ENCODE data around the gene ZNF385A.

Gene ZNF385A

GRCh38 chr12:54381136-54381535, 3.4 kb downstream of the ZNF385A start:
- no peak overlapping the region for H3K4me3 ChIP-seq (ENCODE audit: extremely low read depth, insufficient read depth, low read length, poor library complexity, severe bottlenecking)
- H3K36me3 ChIP-seq (ENCODE audit: control insufficient read depth, insufficient read depth, low read length), result peaks cover 24% of the 10 kb centered on the region
- peaks cover 35% of the 10 kb centered on the region for H3K4me1 ChIP-seq (ENCODE audit: control insufficient read depth, insufficient read depth, low read length, poor library complexity, severe bottlenecking)
- H3K9me3 ChIP-seq (ENCODE audit: control insufficient read depth, low read length), result no peaks in the 10 kb centered on the region
- H3K27ac ChIP-seq (ENCODE audit: low read depth, low read length, severe bottlenecking), result no peak overlapping the region
- 100% methylated on average over 2 of the region's 4 CpGs for WGBS, 2 experiments (ENCODE audit: insufficient coverage in 2 of 2)

GRCh38 chr12:54379398-54380201, 4.9 kb downstream of the ZNF385A start:
- Histone ChIP-seq H3K4me1 (ENCODE audit: control insufficient read depth, insufficient read depth, low read length, poor library complexity, severe bottlenecking) (peaks cover 25% of the 10 kb centered on the region), H3K9me3 (ENCODE audit: control insufficient read depth, low read length) (no peaks in the 10 kb centered on the region), H3K27ac (ENCODE audit: low read depth, low read length, severe bottlenecking) (peak overlapping the region; percentile 62), H3K4me3 (ENCODE audit: extremely low read depth, insufficient read depth, low read length, poor library complexity, severe bottlenecking) (peak overlapping the region; percentile 33), H3K36me3 (ENCODE audit: control insufficient read depth, insufficient read depth, low read length) (peaks cover 26% of the 10 kb centered on the region)
- WGBS, 2 experiments (ENCODE audit: insufficient coverage in 2 of 2), result 14% methylated on average over 15 to 19 of the region's 19 CpGs

GRCh38 chr12:54378796-54379397, 5.6 kb downstream of the ZNF385A start:
- Histone ChIP-seq H3K36me3 (ENCODE audit: control insufficient read depth, insufficient read depth, low read length) (peaks cover 24% of the 10 kb centered on the region), H3K27ac (ENCODE audit: low read depth, low read length, severe bottlenecking) (no peak overlapping the region), H3K9me3 (ENCODE audit: control insufficient read depth, low read length) (no peaks in the 10 kb centered on the region), H3K4me3 (ENCODE audit: extremely low read depth, insufficient read depth, low read length, poor library complexity, severe bottlenecking) (peak overlapping the region; percentile 33), H3K4me1 (ENCODE audit: control insufficient read depth, insufficient read depth, low read length, poor library complexity, severe bottlenecking) (peaks cover 18% of the 10 kb centered on the region)
- 1 to 3% methylated on average over 31 of the region's 49 CpGs for WGBS, 2 experiments (ENCODE audit: insufficient coverage in 2 of 2)

DNA sequence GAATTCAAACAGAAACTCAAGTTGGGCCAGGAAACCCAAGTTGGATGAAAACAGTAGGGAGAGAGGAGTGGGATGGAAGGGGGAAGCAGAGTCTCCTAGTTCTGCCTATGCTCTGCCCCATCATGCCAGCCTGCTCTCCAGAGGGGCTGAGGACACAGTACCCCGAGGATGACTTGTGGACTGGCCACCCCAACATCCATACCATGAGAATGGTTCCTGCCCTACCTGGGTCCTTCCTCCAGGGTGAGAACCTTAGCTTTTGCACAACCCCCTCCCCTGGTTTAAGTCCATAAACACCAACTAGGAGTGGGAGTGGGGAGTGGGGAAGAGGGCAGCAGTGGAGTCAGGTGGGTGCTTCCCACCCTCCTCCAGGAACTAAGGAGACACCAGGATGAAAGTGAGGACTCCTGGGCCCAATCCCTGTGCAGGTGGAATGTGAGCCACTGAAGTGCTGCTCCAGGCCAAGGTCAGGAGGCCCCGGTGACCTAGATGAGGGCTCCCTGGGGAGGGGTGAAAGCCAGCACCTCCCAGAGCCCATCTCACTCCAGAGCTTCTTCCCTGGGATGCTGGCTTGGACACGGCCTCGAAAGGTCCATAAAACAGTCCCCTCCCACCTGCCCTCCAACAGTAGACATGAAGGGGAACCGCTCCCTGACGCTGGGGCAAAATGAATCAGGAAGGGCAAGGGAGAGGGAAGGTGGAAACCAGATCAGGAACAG, 6.6 kb downstream of the ZNF385A start:
- Histone ChIP-seq H3K4me1 (ENCODE audit: control insufficient read depth, insufficient read depth, low read length, poor library complexity, severe bottlenecking) (peaks cover 9% of the 10 kb centered on the region), H3K36me3 (ENCODE audit: control insufficient read depth, insufficient read depth, low read length) (peaks cover 19% of the 10 kb centered on the region), H3K27ac (ENCODE audit: low read depth, low read length, severe bottlenecking) (no peak overlapping the region), H3K9me3 (ENCODE audit: control insufficient read depth, low read length) (no peaks in the 10 kb centered on the region), H3K4me3 (ENCODE audit: extremely low read depth, insufficient read depth, low read length, poor library complexity, severe bottlenecking) (no peak overlapping the region)
- WGBS, 2 experiments (ENCODE audit: insufficient coverage in 2 of 2), result 88 to 100% methylated on average over 1 to 2 of the region's 6 CpGs

DNA sequence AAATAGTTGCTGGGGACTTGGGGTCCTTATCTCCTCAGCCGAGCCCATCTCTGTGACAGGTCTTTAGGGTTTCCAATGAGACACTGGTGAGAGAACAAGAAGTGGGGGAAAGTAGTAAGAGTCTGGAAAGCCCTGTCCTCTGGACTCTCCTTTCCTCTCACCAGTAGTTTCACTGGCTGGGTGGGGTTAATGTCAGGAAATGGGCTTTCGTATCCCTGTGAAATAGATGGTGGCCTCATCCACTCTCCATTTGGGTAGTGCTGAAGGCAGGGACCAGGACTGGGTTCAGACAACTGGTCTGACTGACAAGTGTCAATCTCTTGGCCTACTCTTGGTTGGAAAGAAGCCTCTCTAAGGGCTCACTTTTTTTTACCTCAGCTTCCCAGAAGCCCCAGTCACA, 7.5 kb downstream of the ZNF385A start:
- 89 to 100% methylated on average over 1 to 2 of the region's 2 CpGs for WGBS, 2 experiments (ENCODE audit: insufficient coverage in 2 of 2)
- Histone ChIP-seq H3K9me3 (ENCODE audit: control insufficient read depth, low read length) (no peaks in the 10 kb centered on the region), H3K36me3 (ENCODE audit: control insufficient read depth, insufficient read depth, low read length) (peaks cover 22% of the 10 kb centered on the region), H3K4me3 (ENCODE audit: extremely low read depth, insufficient read depth, low read length, poor library complexity, severe bottlenecking) (no peak overlapping the region), H3K4me1 (ENCODE audit: control insufficient read depth, insufficient read depth, low read length, poor library complexity, severe bottlenecking) (peaks cover 9% of the 10 kb centered on the region), H3K27ac (ENCODE audit: low read depth, low read length, severe bottlenecking) (no peak overlapping the region)

DNA sequence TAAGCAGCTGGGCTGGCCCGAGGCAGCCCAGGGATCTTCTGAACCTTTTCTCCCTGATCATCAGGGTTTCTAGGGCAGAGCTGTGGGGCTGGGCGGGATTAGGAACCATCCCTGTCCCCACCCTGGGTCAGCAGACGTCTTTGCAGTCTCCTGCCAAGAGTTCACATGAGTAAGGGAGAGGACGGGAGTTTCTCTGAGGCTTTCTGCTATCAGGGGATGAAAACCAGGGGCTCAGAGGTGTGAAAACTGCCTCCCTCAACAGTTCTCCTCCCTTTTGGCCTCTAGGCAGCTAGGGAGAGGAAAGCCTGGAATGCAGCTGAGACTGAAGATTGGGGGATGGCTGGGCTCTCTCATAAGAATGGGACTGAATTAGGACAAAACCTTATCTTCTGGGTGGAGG, 7.9 kb downstream of the ZNF385A start:
- peaks cover 9% of the 10 kb centered on the region for H3K4me1 ChIP-seq (ENCODE audit: control insufficient read depth, insufficient read depth, low read length, poor library complexity, severe bottlenecking)
- H3K9me3 ChIP-seq (ENCODE audit: control insufficient read depth, low read length), result no peaks in the 10 kb centered on the region
- no peak overlapping the region for H3K4me3 ChIP-seq (ENCODE audit: extremely low read depth, insufficient read depth, low read length, poor library complexity, severe bottlenecking)
- WGBS, 2 experiments (ENCODE audit: insufficient coverage in 2 of 2), result 84 to 95% methylated on average over 4 of the region's 4 CpGs
- no peak overlapping the region for H3K27ac ChIP-seq (ENCODE audit: low read depth, low read length, severe bottlenecking)
- peaks cover 26% of the 10 kb centered on the region for H3K36me3 ChIP-seq (ENCODE audit: control insufficient read depth, insufficient read depth, low read length)

GRCh38 chr12:54375259-54375579, 9.3 kb downstream of the ZNF385A start:
- 89% methylated on average over 2 of the region's 2 CpGs; no CpG with 5 or more reads in 1 of the 2 experiments for WGBS, 2 experiments (ENCODE audit: insufficient coverage in 2 of 2)
- H3K27ac ChIP-seq (ENCODE audit: low read depth, low read length, severe bottlenecking), result no peak overlapping the region
- peaks cover 35% of the 10 kb centered on the region for H3K36me3 ChIP-seq (ENCODE audit: control insufficient read depth, insufficient read depth, low read length)
- no peaks in the 10 kb centered on the region for H3K9me3 ChIP-seq (ENCODE audit: control insufficient read depth, low read length)
- no peak overlapping the region for H3K4me3 ChIP-seq (ENCODE audit: extremely low read depth, insufficient read depth, low read length, poor library complexity, severe bottlenecking)
- H3K4me1 ChIP-seq (ENCODE audit: control insufficient read depth, insufficient read depth, low read length, poor library complexity, severe bottlenecking), result peaks cover 9% of the 10 kb centered on the region

- no peak overlapping the region for H3K4me3 ChIP-seq (ENCODE audit: extremely low read depth, insufficient read depth, low read length, poor library complexity, severe bottlenecking)
- 83 to 88% methylated on average over 1 of the region's 2 CpGs for WGBS, 2 experiments (ENCODE audit: insufficient coverage in 2 of 2)
Measured at GRCh38 chr12:54374562-54375258, 9.8 kb downstream of the ZNF385A start.

GRCh38 chr12:54373649-54374561, 10.6 kb downstream of the ZNF385A start:
- H3K36me3 ChIP-seq (ENCODE audit: control insufficient read depth, insufficient read depth, low read length), result peaks cover 35% of the 10 kb centered on the region
- H3K4me3 ChIP-seq (ENCODE audit: extremely low read depth, insufficient read depth, low read length, poor library complexity, severe bottlenecking), result no peak overlapping the region
- peaks cover 21% of the 10 kb centered on the region for H3K4me1 ChIP-seq (ENCODE audit: control insufficient read depth, insufficient read depth, low read length, poor library complexity, severe bottlenecking)
- 87 to 93% methylated on average over 3 to 8 of the region's 10 CpGs for WGBS, 2 experiments (ENCODE audit: insufficient coverage in 2 of 2)
- no peaks in the 10 kb centered on the region for H3K9me3 ChIP-seq (ENCODE audit: control insufficient read depth, low read length)
- no peak overlapping the region for H3K27ac ChIP-seq (ENCODE audit: low read depth, low read length, severe bottlenecking)

More at GRCh38 chr12:54374562-54375258, 9.8 kb downstream of the ZNF385A start:
- Histone ChIP-seq H3K36me3 (ENCODE audit: control insufficient read depth, insufficient read depth, low read length) (peaks cover 35% of the 10 kb centered on the region), H3K9me3 (ENCODE audit: control insufficient read depth, low read length) (no peaks in the 10 kb centered on the region), H3K4me1 (ENCODE audit: control insufficient read depth, insufficient read depth, low read length, poor library complexity, severe bottlenecking) (peaks cover 13% of the 10 kb centered on the region), H3K27ac (ENCODE audit: low read depth, low read length, severe bottlenecking) (no peak overlapping the region)

Measured in mesodermal cell (in vitro differentiated cells).